Ascending aorta (tissue), 2 donors: ENCODE results near the gene PXK. TPM values are rescaled to one million over a fixed set of nuclear protein-coding genes. Genes with fewer than 3 reads are reported as not detected.

Experiments used
- DNase-seq, 2 donors: peaks; one replicate each; pipeline ENCODE4 v3.0.0-alpha.2; 2019; ENCODE audit warnings: low spot score in 2 of 2
- H3K27ac ChIP-seq, 2 donors: fragments of 200-600 bp; sonication (generic); one replicate each; pipeline ENCODE4 v1.5.1; 2016 to 2017; ENCODE audit warnings: mild to moderate bottlenecking in 1 of 2
- H3K27me3 ChIP-seq: fragments of 200-600 bp; sonication (generic); one replicate; pipeline ENCODE4 v1.5.1; 2017
- H3K36me3 ChIP-seq, 2 donors: fragments of 200-600 bp; sonication (generic); one replicate each; pipeline ENCODE4 v1.5.1; 2016
- H3K4me1 ChIP-seq, 2 donors: fragments of 200-600 bp; sonication (generic); one replicate each; pipeline ENCODE4 v1.5.1; 2016 to 2017; ENCODE audit warnings: mild to moderate bottlenecking in 1 of 2
- H3K4me3 ChIP-seq, 2 donors: fragments of 200-600 bp; sonication (generic); one replicate each; pipeline ENCODE4 v1.5.1; 2016 to 2017; ENCODE audit warnings: mild to moderate bottlenecking in 1 of 2
- H3K9me3 ChIP-seq, 2 donors: fragments of 200-600 bp; sonication (generic); one replicate each; pipeline ENCODE4 v1.5.1; 2016
- CTCF ChIP-seq, 3 experiments: fragments of 200-600 bp in 2 of 3; fragments of 450-650 bp in 1 of 3; sonication (generic) in 2 of 3; IDR thresholded peaks; one replicate each; pipeline ENCODE4 v1.5.1; 2016 to 2019; ENCODE audit warnings: antibody characterized with exemption in 3 of 3, mild to moderate bottlenecking in 1 of 3, moderate library complexity in 1 of 3
- intact Hi-C: fragments of 100-400 bp; cut with DNase I; formaldehyde crosslinking; loops from one replicate; pipeline ENCODE4 v1.15.1; 2023
- total RNA-seq: library from RNA; depleted of rRNA; stranded (reverse); fragments of >200 nt; gene quantifications from one replicate; pipeline ENCODE4 v1.1.0, GENCODE V29; 2016

The PXK gene
- total RNA-seq, 1 donor from 2014 or later: 14.8 TPM

- no peak for TF ChIP-seq CTCF (IDR thresholded peaks at IDR 0.05)
- Histone ChIP-seq H3K4me1 (no peaks in the 10 kb centered on the region), H3K9me3 (no peaks in the 10 kb centered on the region), H3K36me3 (no peaks in the 10 kb centered on the region), H3K4me3 (no peak overlapping the region), H3K27ac (no peak overlapping the region), H3K27me3 (no peaks in the 10 kb centered on the region)
- no peak for DNase-seq
- intact Hi-C loops: no loop called here
Measured at GRCh38 chr3:58352626-58353025, 19.9 kb downstream of the PXK start.

DNA sequence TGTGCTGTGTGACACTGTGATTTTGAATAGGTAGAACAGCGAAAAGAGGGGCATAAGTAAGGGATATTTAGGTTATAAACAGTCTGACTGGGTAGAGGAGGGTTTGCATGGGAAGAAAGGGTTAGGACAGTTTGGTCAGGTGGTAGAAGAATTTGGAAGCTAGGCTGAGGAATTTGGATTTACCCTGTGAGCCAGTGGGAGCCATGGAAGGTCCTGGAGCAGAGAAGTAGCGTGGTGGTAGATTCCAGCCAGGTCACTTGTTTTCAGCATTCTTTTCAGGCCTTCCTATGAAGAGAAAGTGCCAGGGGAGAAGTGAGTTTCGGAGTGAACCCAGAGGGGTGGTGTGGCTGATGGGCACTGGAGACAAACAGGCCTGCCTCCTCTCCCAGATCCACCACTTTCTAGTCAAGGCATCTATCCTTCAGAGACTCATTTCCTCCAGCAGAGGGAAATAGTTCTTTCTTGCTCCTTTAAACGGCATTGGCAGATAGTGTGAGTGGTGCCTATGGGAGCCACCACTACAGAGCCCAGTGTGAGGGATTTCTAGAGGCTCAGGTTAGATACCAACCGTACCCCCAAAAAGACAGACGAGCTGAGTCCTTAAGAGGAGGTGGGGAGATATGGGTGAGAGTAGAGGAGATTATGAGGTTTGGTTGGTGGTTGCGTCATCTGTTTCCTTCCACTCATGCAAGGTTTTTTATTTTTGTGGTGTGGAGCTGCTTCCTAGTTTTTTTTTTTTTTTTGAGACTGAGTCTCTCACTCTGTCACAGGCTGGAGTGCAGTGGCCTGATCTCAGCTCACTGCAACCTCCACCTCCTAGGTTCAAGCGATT lies 21.2 kb downstream of the PXK start:
- Histone ChIP-seq H3K4me1 (no peaks in the 10 kb centered on the region), H3K27ac (no peak overlapping the region)
- no peak for TF ChIP-seq CTCF (IDR thresholded peaks at IDR 0.05)

DNA sequence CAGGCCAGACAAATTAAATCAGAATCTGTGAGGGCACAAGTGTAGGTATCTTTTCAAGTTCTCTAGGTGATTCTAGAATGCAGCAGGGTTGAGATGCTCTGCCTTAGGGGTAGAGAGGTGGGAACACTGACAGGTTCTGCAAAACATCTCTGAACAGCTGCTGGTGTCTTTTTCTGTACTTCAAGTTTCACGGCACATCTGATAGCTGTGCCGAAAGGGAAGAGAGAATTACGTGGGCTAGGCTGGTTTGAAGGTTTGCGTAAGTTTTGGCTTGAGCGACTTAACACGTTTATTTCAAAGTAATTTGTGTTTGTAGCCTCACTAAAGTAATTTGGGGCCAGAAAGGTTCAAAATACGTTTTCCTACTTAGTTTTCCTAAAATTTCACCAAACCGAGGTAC lies 22.5 kb downstream of the PXK start:
- intact Hi-C loops: no loop called here
- no peaks in the 10 kb centered on the region for H3K36me3 ChIP-seq

More for the DNA sequence above, 21.2 kb downstream of the PXK start:
- DNase-seq: no peak
- H3K27me3 ChIP-seq: no peaks in the 10 kb centered on the region
- no peaks in the 10 kb centered on the region for H3K9me3 ChIP-seq
- intact Hi-C loops: no loop called here
- H3K4me3 ChIP-seq: no peak overlapping the region
- no peaks in the 10 kb centered on the region for H3K36me3 ChIP-seq

DNA sequence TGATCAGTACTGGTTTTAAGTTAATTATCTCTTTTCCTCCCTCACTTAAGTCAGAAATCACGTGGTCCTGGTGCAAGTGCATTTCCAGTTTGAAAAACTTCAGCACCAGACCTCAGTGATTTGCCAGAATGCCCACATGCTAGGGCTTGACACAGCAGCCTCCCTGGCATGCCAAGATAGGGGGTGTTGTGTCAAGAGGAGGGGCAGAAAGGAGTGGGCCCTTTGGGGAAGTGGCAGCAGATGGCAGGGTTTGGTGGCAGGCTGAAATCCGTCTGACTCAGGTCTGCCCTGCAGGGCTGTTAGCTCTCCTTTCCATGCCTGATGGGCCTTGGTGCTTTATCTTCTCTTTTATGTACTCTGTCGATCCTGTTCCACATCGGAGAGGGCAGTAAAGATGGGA lies 23.4 kb downstream of the PXK start:
- no peak overlapping the region for H3K27ac ChIP-seq
- no peak overlapping the region for H3K4me3 ChIP-seq
- no peaks in the 10 kb centered on the region for H3K27me3 ChIP-seq
- H3K36me3 ChIP-seq: no peaks in the 10 kb centered on the region
- H3K4me1 ChIP-seq: no peaks in the 10 kb centered on the region
- DNase-seq: no peak
- H3K9me3 ChIP-seq: no peaks in the 10 kb centered on the region
- intact Hi-C loops: no loop called here
- no peak for TF ChIP-seq CTCF (IDR thresholded peaks at IDR 0.05)

More for the DNA sequence above, 22.5 kb downstream of the PXK start:
- no peak for DNase-seq
- Histone ChIP-seq H3K27me3 (no peaks in the 10 kb centered on the region), H3K4me3 (no peak overlapping the region), H3K27ac (no peak overlapping the region), H3K9me3 (no peaks in the 10 kb centered on the region), H3K4me1 (no peaks in the 10 kb centered on the region)
- TF ChIP-seq CTCF (IDR thresholded peaks at IDR 0.05): no peak

GRCh38 chr3:58357402-58357801 lies 24.7 kb downstream of the PXK start:
- intact Hi-C loops: no loop called here
- no peaks in the 10 kb centered on the region for H3K4me1 ChIP-seq
- no peak for DNase-seq
- H3K9me3 ChIP-seq: no peaks in the 10 kb centered on the region
- no peak overlapping the region for H3K27ac ChIP-seq
- no peaks in the 10 kb centered on the region for H3K27me3 ChIP-seq
- no peaks in the 10 kb centered on the region for H3K36me3 ChIP-seq
- H3K4me3 ChIP-seq: no peak overlapping the region
- TF ChIP-seq CTCF (IDR thresholded peaks at IDR 0.05): no peak
